Upper lobe of right lung (tissue), 1 donor: ENCODE measurements around the gene ABCD2. TPM values are rescaled to one million over a fixed set of nuclear protein-coding genes. Genes with fewer than 3 reads are reported as not detected.

Source experiments
- ATAC-seq: fragments of 200-7000 bp; cut with Tn5 transposase; one replicate; pipeline ENCODE4 v1.9.1; 2020; ENCODE audit warnings: mild to moderate bottlenecking, moderate library complexity
- DNase-seq: peaks from one replicate; pipeline ENCODE4 v3.0.0-alpha.2; 2020
- H3K27ac ChIP-seq: fragments of 200-600 bp; one replicate; pipeline ENCODE4 v1.8.0; 2022
- H3K27me3 ChIP-seq: fragments of 200-600 bp; one replicate; pipeline ENCODE4 v1.8.0; 2022; ENCODE audit warnings: mild to moderate bottlenecking
- H3K36me3 ChIP-seq: fragments of 200-600 bp; one replicate; pipeline ENCODE4 v1.8.0; 2022
- H3K4me1 ChIP-seq: fragments of 200-600 bp; one replicate; pipeline ENCODE4 v1.8.0; 2022
- H3K4me3 ChIP-seq: fragments of 200-600 bp; one replicate; pipeline ENCODE4 v1.8.0; 2022; ENCODE audit warnings: mild to moderate bottlenecking
- H3K9me3 ChIP-seq: fragments of 200-600 bp; one replicate; pipeline ENCODE4 v1.8.0; 2022
- intact Hi-C: fragments of 100-400 bp; cut with DNase I; formaldehyde crosslinking; loops from one replicate; pipeline ENCODE4 v1.11.0; 2022
- total RNA-seq: library from RNA; stranded (reverse); fragmentation: NEBNext Ultra II Directional; extraction: Animal tissue kit (Norgen Biotek cat#: 25700); gene quantifications from one replicate; pipeline ENCODE4 v1.2.1, GENCODE V29; 2021
- TF ChIP-seq, protein P1 (sequence below): fragments of 200-600 bp; IDR thresholded peaks from one replicate; pipeline ENCODE4 v1.8.0; 2022; ENCODE audit warnings: antibody characterized with exemption
- donor health status: DM: no; HTN: yes; CAD: no; lungs with severe emphysema.

ABCD2 gene
- total RNA-seq, 1 donor from 2014 or later: 0.46 TPM

DNA sequence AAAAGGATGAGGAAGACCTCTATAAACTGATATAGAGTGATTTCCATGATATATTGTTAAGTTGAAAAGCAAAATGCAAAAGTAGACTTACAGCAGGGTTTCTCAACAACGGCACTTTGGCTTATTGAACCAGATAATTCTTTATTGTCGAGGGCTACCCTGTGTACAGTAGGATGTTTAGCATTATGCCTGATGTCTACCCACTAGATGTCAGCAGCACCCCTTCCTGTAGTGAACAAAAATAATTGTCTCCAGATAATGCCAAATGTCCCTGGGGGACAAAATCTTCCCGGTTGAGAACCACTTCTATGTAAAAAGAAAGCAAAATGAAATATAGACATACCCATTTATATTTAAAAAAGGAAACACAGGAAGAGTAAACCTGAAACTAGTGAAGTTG lies 32.4 kb downstream of the ABCD2 start:
- TF ChIP-seq, protein P1, sequence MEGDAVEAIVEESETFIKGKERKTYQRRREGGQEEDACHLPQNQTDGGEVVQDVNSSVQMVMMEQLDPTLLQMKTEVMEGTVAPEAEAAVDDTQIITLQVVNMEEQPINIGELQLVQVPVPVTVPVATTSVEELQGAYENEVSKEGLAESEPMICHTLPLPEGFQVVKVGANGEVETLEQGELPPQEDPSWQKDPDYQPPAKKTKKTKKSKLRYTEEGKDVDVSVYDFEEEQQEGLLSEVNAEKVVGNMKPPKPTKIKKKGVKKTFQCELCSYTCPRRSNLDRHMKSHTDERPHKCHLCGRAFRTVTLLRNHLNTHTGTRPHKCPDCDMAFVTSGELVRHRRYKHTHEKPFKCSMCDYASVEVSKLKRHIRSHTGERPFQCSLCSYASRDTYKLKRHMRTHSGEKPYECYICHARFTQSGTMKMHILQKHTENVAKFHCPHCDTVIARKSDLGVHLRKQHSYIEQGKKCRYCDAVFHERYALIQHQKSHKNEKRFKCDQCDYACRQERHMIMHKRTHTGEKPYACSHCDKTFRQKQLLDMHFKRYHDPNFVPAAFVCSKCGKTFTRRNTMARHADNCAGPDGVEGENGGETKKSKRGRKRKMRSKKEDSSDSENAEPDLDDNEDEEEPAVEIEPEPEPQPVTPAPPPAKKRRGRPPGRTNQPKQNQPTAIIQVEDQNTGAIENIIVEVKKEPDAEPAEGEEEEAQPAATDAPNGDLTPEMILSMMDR: no peak
- no peak overlapping the region for H3K4me3 ChIP-seq
- no peak for DNase-seq
- no peak overlapping the region for H3K27ac ChIP-seq
- no peak for ATAC-seq
- H3K9me3 ChIP-seq: no peaks in the 10 kb centered on the region
- intact Hi-C loops: no loop called here
- no peaks in the 10 kb centered on the region for H3K4me1 ChIP-seq
- no peaks in the 10 kb centered on the region for H3K36me3 ChIP-seq
- H3K27me3 ChIP-seq: no peaks in the 10 kb centered on the region

DNA sequence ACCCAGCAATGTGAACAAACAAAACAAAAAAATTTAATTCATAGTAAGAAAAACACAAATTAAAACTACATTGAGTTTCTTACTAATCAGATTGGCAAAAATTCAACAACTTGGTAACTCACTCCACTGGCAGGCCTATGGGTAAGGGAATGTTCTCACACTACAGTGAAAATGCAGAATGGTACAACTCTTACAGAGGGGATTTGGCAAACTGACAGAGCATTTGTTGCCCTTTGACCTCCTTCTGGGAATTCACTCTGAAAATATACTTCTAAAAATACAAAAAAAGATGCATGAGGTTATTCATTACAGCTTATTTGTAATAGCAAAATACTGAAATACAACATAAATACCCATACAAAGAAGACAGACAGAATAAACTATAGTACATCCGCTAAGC lies 32.8 kb downstream of the ABCD2 start:
- TF ChIP-seq, protein P1: no peak
- intact Hi-C loops: no loop called here
- H3K27me3 ChIP-seq: no peaks in the 10 kb centered on the region
- DNase-seq (no peak), ATAC-seq (no peak)
- H3K36me3 ChIP-seq: no peaks in the 10 kb centered on the region
- H3K27ac ChIP-seq: no peak overlapping the region
- no peaks in the 10 kb centered on the region for H3K9me3 ChIP-seq
- H3K4me1 ChIP-seq: no peaks in the 10 kb centered on the region
- H3K4me3 ChIP-seq: no peak overlapping the region

DNA sequence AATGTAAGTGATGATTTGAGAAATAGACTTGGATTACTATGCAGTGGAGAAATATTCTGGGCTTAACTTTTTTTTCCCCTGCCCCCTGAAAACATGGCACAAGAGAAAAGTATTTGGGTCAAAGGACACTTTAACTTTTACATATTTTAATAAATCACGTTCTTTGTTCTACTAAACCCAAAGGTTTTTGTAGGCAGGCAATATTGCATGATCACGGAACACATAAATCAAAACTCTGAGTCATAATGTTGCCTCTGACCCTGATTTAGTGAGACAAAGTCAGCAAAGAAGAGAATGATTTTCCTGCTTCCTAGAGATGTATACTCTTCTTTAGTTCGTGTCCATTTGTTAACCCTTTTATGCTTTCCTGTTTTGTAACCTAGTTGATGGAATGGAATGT lies 38.0 kb downstream of the ABCD2 start:
- H3K27ac ChIP-seq: no peak overlapping the region
- H3K9me3 ChIP-seq: no peaks in the 10 kb centered on the region
- intact Hi-C loops: no loop called here
- DNase-seq (no peak), ATAC-seq (no peak)
- H3K27me3 ChIP-seq: no peaks in the 10 kb centered on the region
- no peaks in the 10 kb centered on the region for H3K4me1 ChIP-seq
- H3K36me3 ChIP-seq: no peaks in the 10 kb centered on the region
- TF ChIP-seq, protein P1: no peak
- H3K4me3 ChIP-seq: no peak overlapping the region

DNA sequence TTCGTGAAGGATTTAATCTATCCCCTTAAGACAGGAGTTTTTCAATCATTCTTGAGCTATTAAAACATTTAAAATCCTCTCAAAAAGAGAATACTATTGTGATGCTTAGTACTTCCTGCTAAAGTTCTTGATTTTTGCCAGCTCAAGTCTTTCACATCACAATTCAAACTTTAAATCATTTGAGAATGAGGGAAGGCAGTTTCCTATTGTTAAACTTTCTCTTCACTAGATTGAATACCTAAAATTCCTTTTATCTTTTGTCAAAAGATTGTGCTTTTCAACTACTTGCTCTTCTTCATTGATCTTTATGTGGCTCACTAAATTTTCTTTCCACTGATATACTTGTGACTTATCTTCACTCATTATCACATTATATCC lies 44.1 kb downstream of the ABCD2 start:
- H3K9me3 ChIP-seq: no peaks in the 10 kb centered on the region
- no peak for DNase-seq
- ATAC-seq: no peak
- intact Hi-C loops: no loop called here
- no peaks in the 10 kb centered on the region for H3K27me3 ChIP-seq
- TF ChIP-seq, protein P1: no peak
- no peak overlapping the region for H3K27ac ChIP-seq
- no peaks in the 10 kb centered on the region for H3K4me1 ChIP-seq
- H3K36me3 ChIP-seq: no peaks in the 10 kb centered on the region
- H3K4me3 ChIP-seq: no peak overlapping the region

DNA sequence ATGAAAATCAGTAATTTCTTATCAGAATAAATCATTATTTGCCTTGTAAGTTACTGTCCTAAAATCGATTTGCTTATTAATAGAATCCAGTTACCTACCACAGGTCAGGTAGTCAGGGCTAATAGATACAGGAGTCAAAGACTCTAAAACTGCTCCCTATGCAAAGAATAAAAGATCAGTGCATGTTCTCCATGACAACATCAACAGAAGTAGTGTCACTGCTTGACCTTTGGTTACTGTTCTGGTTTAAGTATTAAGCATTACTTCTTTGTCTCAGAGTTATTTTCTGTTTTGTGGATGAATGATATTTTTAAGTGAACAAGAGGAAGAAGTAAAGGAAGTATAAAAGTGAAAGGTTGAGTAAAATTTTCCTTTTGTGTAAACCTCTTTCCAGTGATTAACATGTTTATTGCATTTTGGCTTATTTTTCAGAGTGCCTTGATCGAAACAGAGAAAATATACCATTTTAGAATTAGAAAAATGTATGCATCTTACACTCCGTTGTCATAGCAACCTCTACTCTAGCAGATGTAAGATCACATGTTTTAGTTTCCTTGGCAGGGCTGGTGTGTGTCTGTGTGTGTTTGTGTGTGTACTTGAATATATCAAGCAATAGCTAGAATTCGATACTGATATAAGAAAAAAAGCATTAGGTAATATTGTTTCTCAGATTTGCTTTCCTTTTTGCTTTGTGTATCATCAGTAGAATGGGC lies 44.7 kb downstream of the ABCD2 start:
- TF ChIP-seq, protein P1: no peak
- no peaks in the 10 kb centered on the region for H3K27me3 ChIP-seq
- H3K27ac ChIP-seq: no peak overlapping the region
- intact Hi-C loops: no loop called here
- H3K4me1 ChIP-seq: no peaks in the 10 kb centered on the region
- ATAC-seq: no peak
- no peak overlapping the region for H3K4me3 ChIP-seq
- H3K9me3 ChIP-seq: no peaks in the 10 kb centered on the region
- no peak for DNase-seq
- H3K36me3 ChIP-seq: no peaks in the 10 kb centered on the region

DNA sequence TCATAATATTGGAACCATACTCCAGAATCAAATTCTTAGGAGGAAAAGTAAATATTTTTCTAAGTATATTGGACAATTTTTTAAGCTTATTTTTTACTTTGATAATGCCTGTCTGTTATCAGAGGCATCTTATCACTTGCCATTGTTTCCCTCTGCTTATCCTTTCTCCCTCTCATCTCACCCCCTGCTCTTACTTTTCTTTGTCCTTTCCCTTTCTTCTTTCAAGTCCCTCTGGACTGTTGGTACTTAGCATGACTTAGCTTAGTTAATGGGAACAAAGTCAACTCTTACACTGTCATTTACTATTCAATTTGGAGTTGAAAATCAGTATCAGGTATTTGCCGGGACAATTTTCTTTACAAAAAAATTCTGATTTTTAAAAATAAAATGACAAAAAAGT lies 45.2 kb downstream of the ABCD2 start:
- no peaks in the 10 kb centered on the region for H3K36me3 ChIP-seq
- H3K27ac ChIP-seq: no peak overlapping the region
- H3K27me3 ChIP-seq: no peaks in the 10 kb centered on the region
- H3K4me1 ChIP-seq: no peaks in the 10 kb centered on the region
- no peak for ATAC-seq
- DNase-seq: no peak
- no peaks in the 10 kb centered on the region for H3K9me3 ChIP-seq
- intact Hi-C loops: no loop called here
- no peak overlapping the region for H3K4me3 ChIP-seq
- TF ChIP-seq, protein P1: no peak
